B cell (primary cell): Measurements from ENCODE around the gene PKNOX2. TPM values are rescaled to one million over a fixed set of nuclear protein-coding genes. Genes with fewer than 3 reads are reported as not detected.

ENCODE experiments used
- ATAC-seq: fragments of 200-7000 bp; cut with Tn5 transposase; one replicate; pipeline ENCODE4 v1.10.0; 2021; ENCODE audit warnings: low read depth, mild to moderate bottlenecking, moderate number of reproducible peaks, moderate library complexity
- CTCF ChIA-PET: fragments of 350-600 bp; sonication (Branson Sonifier 250); formaldehyde crosslinking; loops from one replicate; lab custom pipeline; 2021; ENCODE audit warnings: antibody characterized with exemption, inconsistent platforms; lab: Charles Lee
- POLR2A ChIA-PET: fragments of 350-600 bp; sonication (Branson Sonifier 250); formaldehyde crosslinking; loops from one replicate; lab custom pipeline; 2021; ENCODE audit warnings: antibody characterized with exemption; lab: Charles Lee
- DNase-seq: peaks from one replicate; pipeline ENCODE4 v3.0.0; 2013
- H2AFZ ChIP-seq: 2 replicates; pipeline ENCODE4 v1.6.1; 2012; ENCODE audit warnings: mild to moderate bottlenecking, low read depth, low read length; ENCODE audit not compliant: insufficient read depth, poor library complexity, severe bottlenecking
- H3K27ac ChIP-seq, 2 donors: 1 replicate in 1 of 2; 2 replicates in 1 of 2; pipeline ENCODE4 v1.5.1; 2012 to 2013; ENCODE audit warnings: low read length in 2 of 2, mild to moderate bottlenecking in 2 of 2, moderate library complexity in 1 of 2
- H3K27me3 ChIP-seq, 4 experiments: fragments of 200-600 bp in 1 of 4; sonication (generic) in 1 of 4; replicated peaks in 1 of 4; 1 replicate in 2 of 4; 2 replicates in 2 of 4; pipeline versions ENCODE4 v1.6.1 to v1.7.0; 2013 to 2016; ENCODE audit warnings: low read length in 3 of 4, mild to moderate bottlenecking in 2 of 4, mixed read lengths in 1 of 4, moderate library complexity in 1 of 4; ENCODE audit not compliant: insufficient read depth in 4 of 4, control insufficient read depth in 3 of 4; ENCODE audit errors: control extremely low read depth in 1 of 4
- H3K36me3 ChIP-seq, 2 experiments: replicated peaks in 1 of 2; 1 replicate in 1 of 2; 2 replicates in 1 of 2; pipeline versions ENCODE4 v1.6.1 to v1.7.1; 2013; ENCODE audit warnings: low read length in 1 of 2; ENCODE audit not compliant: insufficient read depth in 2 of 2, control insufficient read depth in 1 of 2; ENCODE audit errors: control extremely low read depth in 1 of 2, extremely low read depth in 1 of 2
- H3K4me1 ChIP-seq, 2 donors: fragments of 200-600 bp in 1 of 2; sonication (generic) in 1 of 2; 1 replicate in 1 of 2; 2 replicates in 1 of 2; pipeline versions ENCODE4 v1.5.1 to v1.6.1; 2013 to 2017; ENCODE audit warnings: low read length in 2 of 2; ENCODE audit not compliant: control insufficient read depth in 2 of 2, insufficient read depth in 2 of 2
- H3K4me2 ChIP-seq: replicated peaks from 2 replicates; pipeline ENCODE3; 2012; ENCODE audit warnings: mild to moderate bottlenecking, low read depth, low read length; ENCODE audit not compliant: poor library complexity, severe bottlenecking
- H3K4me3 ChIP-seq, 5 experiments: fragments of 200-600 bp in 1 of 5; sonication (generic) in 1 of 5; 1 replicate in 3 of 5; 2 replicates in 2 of 5; pipeline versions ENCODE4 v1.5.1 to v1.7.0; 2011 to 2016; ENCODE audit warnings: low read length in 4 of 5, mild to moderate bottlenecking in 4 of 5, low read depth in 2 of 5, control low read depth in 1 of 5, moderate library complexity in 1 of 5; ENCODE audit not compliant: insufficient read depth in 1 of 5; ENCODE audit errors: control extremely low read depth in 1 of 5, extremely low read depth in 1 of 5
- H3K79me2 ChIP-seq: fragments of 200-600 bp; sonication (generic); one replicate; pipeline ENCODE4 v1.6.0; 2016; ENCODE audit warnings: low read length; ENCODE audit not compliant: control insufficient read depth, insufficient read depth
- H3K9ac ChIP-seq: fragments of 200-600 bp; sonication (generic); 2 replicates; pipeline ENCODE4 v1.6.1; 2017; ENCODE audit warnings: mild to moderate bottlenecking, low read length, moderate library complexity
- H3K9me3 ChIP-seq, 3 donors: one replicate each; pipeline versions ENCODE4 v1.6.1 to v1.7.1; 2013; ENCODE audit warnings: low read length in 2 of 3; ENCODE audit not compliant: control insufficient read depth in 2 of 3, insufficient read depth in 1 of 3; ENCODE audit errors: control extremely low read depth in 1 of 3
- H4K20me1 ChIP-seq: 2 replicates; pipeline ENCODE4 v1.6.0; 2012; ENCODE audit warnings: mild to moderate bottlenecking, low read length; ENCODE audit not compliant: insufficient read depth, control insufficient read depth, poor library complexity, severe bottlenecking
- H3K27ac Mint-ChIP-seq: one replicate; pipeline ENCODE4 v1.8.0; 2021; ENCODE audit warnings: mixed read lengths
- H3K27me3 Mint-ChIP-seq: one replicate; pipeline ENCODE4 v1.8.0; 2021; ENCODE audit warnings: mixed read lengths
- H3K4me1 Mint-ChIP-seq: one replicate; pipeline ENCODE4 v1.8.0; 2021; ENCODE audit warnings: mixed read lengths
- H3K4me3 Mint-ChIP-seq: one replicate; pipeline ENCODE4 v1.8.0; 2021; ENCODE audit warnings: mixed read lengths
- H3K9me3 Mint-ChIP-seq: one replicate; pipeline ENCODE4 v1.8.0; 2022; ENCODE audit warnings: mixed read lengths; ENCODE audit not compliant: insufficient read depth
- EZH2 ChIP-seq: IDR thresholded peaks from 2 replicates; pipeline ENCODE4 v1.6.1; 2012; ENCODE audit warnings: borderline replicate concordance, low read depth, mild to moderate bottlenecking, moderate library complexity, low read length; ENCODE audit not compliant: insufficient read depth, poor library complexity, severe bottlenecking
- WGBS: methylation state at CpG from one replicate; pipeline ENCODE4 v1.1.5; 2013; ENCODE audit warnings: missing lambda C conversion rate; ENCODE audit not compliant: insufficient coverage; 5-methylcytosine and 5-hydroxymethylcytosine counted together
- intact Hi-C: fragments of 100-400 bp; cut with micrococcal nuclease; formaldehyde crosslinking; loops from one replicate; pipeline ENCODE4 v1.10.0; 2022
- polyA plus RNA-seq: library from polyadenylated mRNA; depleted of rRNA; stranded (reverse); fragments of >200 nt; gene quantifications from 2 replicates; pipeline ENCODE4 v1.2.3, GENCODE V29; 2012
- total RNA-seq, 2 donors: library from RNA; stranded (reverse); fragments of 120-200 nt in 1 of 2; gene quantifications; 1 replicate in 1 of 2; 2 replicates in 1 of 2; pipeline versions ENCODE4 v1.2.3 to v1.2.4, GENCODE V29; 2013 to 2022
- TF ChIP-seq, protein P1 (sequence below): fragments of 200-600 bp; IDR thresholded peaks from one replicate; pipeline ENCODE4 v1.8.0; 2022; ENCODE audit warnings: antibody characterized with exemption, mild to moderate bottlenecking

PKNOX2 gene
- total and polyA plus RNA-seq, 2 donors (not counting 1 experiment from before 2014, with no cell fraction given), result not detected

- no peaks in the 10 kb centered on the region for H4K20me1 ChIP-seq
- CTCF ChIA-PET, result no interaction called here
- no peaks in the 10 kb centered on the region for H3K4me1 ChIP-seq
- H3K4me2 ChIP-seq, result no peak overlapping the region
- no peak for DNase-seq
- intact Hi-C loops, result no loop called here
- H3K9ac ChIP-seq, result no peak overlapping the region
- H3K36me3 ChIP-seq, result no peaks in the 10 kb centered on the region
- 86% methylated on average over 2 of the region's 5 CpGs for WGBS
- no peaks in the 10 kb centered on the region for H3K4me1 Mint-ChIP-seq
- no peaks in the 10 kb centered on the region for H3K9me3 ChIP-seq
- no peaks in the 10 kb centered on the region for H3K79me2 ChIP-seq
- no peak overlapping the region for H2AFZ ChIP-seq
- H3K4me3 ChIP-seq, result no peak overlapping the region
- peaks cover 0 to 8% (median 0%) of the 10 kb centered on the region in 4 experiments for H3K27me3 ChIP-seq
- H3K27me3 Mint-ChIP-seq, result peaks cover 13% of the 10 kb centered on the region
- POLR2A ChIA-PET, result no interaction called here
- H3K27ac ChIP-seq, result no peak overlapping the region
- H3K27ac Mint-ChIP-seq, result no peak overlapping the region
- no peak overlapping the region for H3K4me3 Mint-ChIP-seq
- no peaks in the 10 kb centered on the region for H3K9me3 Mint-ChIP-seq
- TF ChIP-seq, protein P1, sequence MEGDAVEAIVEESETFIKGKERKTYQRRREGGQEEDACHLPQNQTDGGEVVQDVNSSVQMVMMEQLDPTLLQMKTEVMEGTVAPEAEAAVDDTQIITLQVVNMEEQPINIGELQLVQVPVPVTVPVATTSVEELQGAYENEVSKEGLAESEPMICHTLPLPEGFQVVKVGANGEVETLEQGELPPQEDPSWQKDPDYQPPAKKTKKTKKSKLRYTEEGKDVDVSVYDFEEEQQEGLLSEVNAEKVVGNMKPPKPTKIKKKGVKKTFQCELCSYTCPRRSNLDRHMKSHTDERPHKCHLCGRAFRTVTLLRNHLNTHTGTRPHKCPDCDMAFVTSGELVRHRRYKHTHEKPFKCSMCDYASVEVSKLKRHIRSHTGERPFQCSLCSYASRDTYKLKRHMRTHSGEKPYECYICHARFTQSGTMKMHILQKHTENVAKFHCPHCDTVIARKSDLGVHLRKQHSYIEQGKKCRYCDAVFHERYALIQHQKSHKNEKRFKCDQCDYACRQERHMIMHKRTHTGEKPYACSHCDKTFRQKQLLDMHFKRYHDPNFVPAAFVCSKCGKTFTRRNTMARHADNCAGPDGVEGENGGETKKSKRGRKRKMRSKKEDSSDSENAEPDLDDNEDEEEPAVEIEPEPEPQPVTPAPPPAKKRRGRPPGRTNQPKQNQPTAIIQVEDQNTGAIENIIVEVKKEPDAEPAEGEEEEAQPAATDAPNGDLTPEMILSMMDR, result no peak
- TF ChIP-seq EZH2, result no peak
- no peak for ATAC-seq
Measured at GRCh38 chr11:125273519-125274000, 109.0 kb downstream of the PKNOX2 start.

DNA sequence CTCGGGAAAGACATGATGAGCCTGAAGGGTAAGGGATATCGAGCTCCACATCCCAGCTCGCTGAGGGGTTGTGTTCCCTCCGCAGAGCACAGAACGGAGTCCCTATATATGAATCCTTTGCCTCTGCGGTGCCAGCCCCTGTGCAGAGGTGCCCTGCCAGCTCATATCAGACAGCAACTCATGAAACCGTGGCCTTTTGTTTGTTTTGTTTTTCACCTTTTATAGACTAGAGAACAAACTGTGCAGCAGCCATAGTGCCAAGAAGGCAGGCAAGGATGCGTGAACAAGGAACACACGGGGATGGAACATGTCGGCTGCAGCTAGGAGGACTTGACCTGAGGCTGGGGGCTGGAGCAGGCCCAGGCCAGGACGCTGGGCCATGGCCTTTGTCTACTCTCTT lies 109.8 kb downstream of the PKNOX2 start:
- DNase-seq (no peak), ATAC-seq (no peak)
- no peak overlapping the region for H3K4me2 ChIP-seq
- Mint-ChIP-seq H3K27ac (no peak overlapping the region), H3K4me3 (no peak overlapping the region), H3K9me3 (no peaks in the 10 kb centered on the region), H3K27me3 (peaks cover 12% of the 10 kb centered on the region), H3K4me1 (no peaks in the 10 kb centered on the region)
- H3K4me1 ChIP-seq, result no peaks in the 10 kb centered on the region
- H3K27me3 ChIP-seq, result peaks cover 0 to 8% (median 0%) of the 10 kb centered on the region in 4 experiments
- H3K27ac ChIP-seq, result no peak overlapping the region
- WGBS, result 85% methylated on average over 11 of the region's 11 CpGs
- no peaks in the 10 kb centered on the region for H4K20me1 ChIP-seq
- ChIA-PET POLR2A (no interaction called here), CTCF (no interaction called here)
- intact Hi-C loops, result no loop called here
- H3K4me3 ChIP-seq, result no peak overlapping the region
- no peaks in the 10 kb centered on the region for H3K36me3 ChIP-seq
- H2AFZ ChIP-seq, result no peak overlapping the region
- H3K9ac ChIP-seq, result no peak overlapping the region
- no peaks in the 10 kb centered on the region for H3K9me3 ChIP-seq
- H3K79me2 ChIP-seq, result no peaks in the 10 kb centered on the region
- no peak for TF ChIP-seq EZH2
- TF ChIP-seq, protein P1, result no peak
